Stimulated activated CD8-positive, alpha-beta memory T cell treated with anti-CD3 and anti-CD28 coated beads, Interleukin-12 subunit alpha, Interleukin-12 subunit beta, amount 100 ng/mL, for 4 hours (primary cell): ENCODE results near the gene XIRP2.

Experiments
- DNase-seq: peaks from one replicate; pipeline ENCODE4 v3.0.0-alpha.2; 2020; ENCODE audit warnings: low read depth

The XIRP2 gene

GRCh38 chr2:167292430-167293171, 404.3 kb downstream of the XIRP2 start, which contains the start of gene B3GALT1:
TSS of gene B3GALT1 (plus strand) at chr2:167293001.
- no peak for DNase-seq

DNA sequence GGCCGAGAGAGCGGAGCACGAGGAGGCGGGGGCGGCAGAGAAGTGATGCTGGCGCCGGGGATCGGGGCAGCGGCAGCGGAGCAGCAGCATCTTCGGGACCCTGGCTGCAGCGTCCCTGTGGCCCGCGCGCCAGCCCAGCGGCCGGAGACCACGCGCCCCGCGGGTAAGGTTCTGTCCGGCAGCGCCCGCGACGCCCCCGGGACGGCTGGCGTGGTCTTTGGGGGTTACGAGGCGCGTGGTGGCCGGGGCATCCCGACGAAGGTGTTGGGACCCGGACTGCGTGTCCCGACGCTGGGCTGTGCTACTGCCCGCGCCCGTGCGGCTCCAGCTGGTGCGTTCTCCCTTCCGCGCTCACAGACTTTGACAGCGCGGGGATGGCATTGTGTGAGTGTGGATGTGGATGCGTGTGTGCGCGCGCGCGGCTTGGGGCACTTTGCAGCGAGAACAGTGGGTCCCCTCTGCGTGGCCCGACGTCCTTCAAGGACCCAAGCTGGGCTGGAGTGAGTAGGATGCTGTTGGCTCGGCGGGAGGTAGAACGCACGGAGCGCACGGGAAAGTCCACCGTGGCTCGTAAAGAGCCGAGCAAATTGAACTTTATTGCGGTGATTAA, 405.0 kb downstream of the XIRP2 start:
- no peak for DNase-seq

DNA sequence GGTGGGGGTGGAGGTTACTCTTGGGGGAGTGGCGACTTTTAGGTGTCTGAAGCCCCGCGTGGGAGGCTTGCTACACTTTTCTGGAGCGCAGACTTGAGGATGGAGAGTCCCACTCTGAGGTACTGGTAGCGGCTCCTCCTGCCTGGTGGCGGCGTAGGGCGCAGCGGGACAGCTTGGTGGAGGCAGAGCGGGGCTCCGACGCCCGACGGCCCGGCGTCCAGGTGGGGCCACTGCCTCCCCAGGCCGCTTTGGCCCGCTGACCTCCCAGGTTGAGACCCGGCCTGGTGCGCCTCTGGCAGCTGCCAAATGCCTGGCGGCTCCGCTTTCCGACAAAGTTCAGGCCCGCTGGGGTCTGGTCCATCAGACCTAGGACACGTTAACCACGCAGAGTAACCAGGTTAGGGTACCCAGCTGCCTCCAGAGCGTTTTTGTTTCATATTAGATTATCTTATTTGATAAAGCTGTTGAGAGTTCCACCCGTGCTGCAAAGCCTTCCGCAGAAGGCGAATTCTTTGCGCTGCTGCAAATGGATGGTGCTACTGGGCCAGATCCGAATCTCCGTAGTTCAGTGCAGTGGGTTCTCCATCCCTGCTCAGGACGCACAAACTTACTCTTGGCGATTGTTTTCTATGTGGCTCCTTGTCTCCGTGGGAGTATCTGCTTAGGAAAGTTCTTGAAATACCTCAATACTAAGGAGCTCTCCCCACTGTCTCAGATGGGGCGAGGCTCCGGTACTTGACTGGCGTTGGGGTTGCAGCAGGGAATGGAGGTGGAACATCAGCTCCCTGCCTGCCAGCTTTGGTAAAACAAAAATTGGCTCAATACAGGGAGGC, 405.9 kb downstream of the XIRP2 start:
- DNase-seq = no peak

- no peak for DNase-seq
Observed at GRCh38 chr2:167294776-167295140, 406.5 kb downstream of the XIRP2 start.

DNA sequence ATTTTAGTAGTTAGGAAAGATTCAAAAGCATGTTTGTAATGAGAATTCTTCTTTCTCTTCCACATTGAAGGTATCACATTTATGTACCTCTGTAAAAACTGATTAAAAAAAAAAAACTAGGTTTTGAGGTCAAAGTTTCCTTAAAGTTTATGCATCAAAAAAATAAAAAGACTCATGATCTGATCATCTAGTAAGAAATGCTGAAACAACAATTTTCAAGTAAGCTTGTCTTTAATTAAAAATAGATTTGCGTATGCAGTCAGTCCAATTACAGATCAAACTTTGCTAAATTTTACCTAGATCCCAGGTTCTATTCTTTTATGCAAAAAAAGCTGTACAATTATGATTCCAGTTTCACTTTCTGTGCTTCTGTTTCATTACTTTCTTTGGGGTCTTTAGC, 409.0 kb downstream of the XIRP2 start:
- no peak for DNase-seq

DNA sequence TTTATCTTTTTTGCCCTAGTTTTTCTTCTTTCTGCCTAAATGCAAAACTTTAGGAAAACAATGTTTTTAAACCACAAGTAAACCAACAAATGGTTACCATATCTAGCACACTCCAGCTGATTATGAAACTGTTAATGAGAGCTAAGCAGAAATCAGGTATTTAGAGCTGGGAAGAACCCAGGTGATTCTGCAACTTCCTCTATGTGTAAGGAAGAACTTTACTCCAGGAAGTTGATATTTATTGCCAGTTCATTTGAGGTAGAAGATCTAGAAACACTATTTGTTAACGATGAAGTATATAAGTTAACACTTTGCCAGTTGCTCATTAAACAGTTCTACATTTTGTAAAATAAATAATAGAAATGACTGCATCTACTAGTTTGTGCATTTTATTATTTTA, 409.7 kb downstream of the XIRP2 start:
- no peak for DNase-seq
